Iris pigment epithelial cell (primary cell): Measurements from ENCODE around the gene PGLYRP1.

Experiments
- DNase-seq: peaks from one replicate; pipeline ENCODE4 v3.0.0-alpha.2; 2011; ENCODE audit warnings: low read depth

The PGLYRP1 gene

GRCh38 chr19:46022431-46023310, at the start of gene PGLYRP1:
PGLYRP1 (minus strand) TSS chr19:46023053; CDS start chr19:46023021, 32 bp downstream.
- DNase-seq, result no peak

GRCh38 chr19:46069806-46070341, 47.0 kb upstream of the PGLYRP1 start:
- DNase-seq, result peak; percentile 89

GRCh38 chr19:46068345-46069258, 45.7 kb upstream of the PGLYRP1 start:
- peak; percentile 90 for DNase-seq

GRCh38 chr19:46067691-46068090, 44.8 kb upstream of the PGLYRP1 start:
- no peak for DNase-seq

GRCh38 chr19:46066471-46066870, 43.6 kb upstream of the PGLYRP1 start:
- no peak for DNase-seq

GRCh38 chr19:46065486-46066071, 42.7 kb upstream of the PGLYRP1 start:
- DNase-seq, result peak; percentile 36

- DNase-seq, result no peak
These were observed 40.3 kb upstream of the PGLYRP1 start for GRCh38 chr19:46063201-46063600.

GRCh38 chr19:46060012-46060411, 37.2 kb upstream of the PGLYRP1 start:
- DNase-seq, result no peak

GRCh38 chr19:46058778-46059177, 35.9 kb upstream of the PGLYRP1 start:
- DNase-seq, result no peak

GRCh38 chr19:46056536-46056935, 33.7 kb upstream of the PGLYRP1 start:
- no peak for DNase-seq

- DNase-seq, result no peak
These were observed 30.0 kb upstream of the PGLYRP1 start for GRCh38 chr19:46052896-46053295.

- no peak for DNase-seq
These were observed 26.7 kb upstream of the PGLYRP1 start for GRCh38 chr19:46049597-46049996.

- DNase-seq, result no peak
These were observed 20.7 kb upstream of the PGLYRP1 start for GRCh38 chr19:46043519-46043918.

GRCh38 chr19:46042252-46042883, 19.5 kb upstream of the PGLYRP1 start:
- DNase-seq, result no peak

- no peak for DNase-seq
These were observed 18.2 kb upstream of the PGLYRP1 start, which contains the start of gene IGFL4 for GRCh38 chr19:46040952-46041500. IGFL4 (minus strand) TSS chr19:46041002; CDS start chr19:46040962, 40 bp downstream.

GRCh38 chr19:46040125-46040524, 17.3 kb upstream of the PGLYRP1 start:
- DNase-seq, result no peak

GRCh38 chr19:46036744-46037128, 13.9 kb upstream of the PGLYRP1 start:
- DNase-seq, result no peak

GRCh38 chr19:46035986-46036743, 13.3 kb upstream of the PGLYRP1 start:
- DNase-seq, result no peak

GRCh38 chr19:46035546-46035945, 12.7 kb upstream of the PGLYRP1 start:
- DNase-seq, result no peak

GRCh38 chr19:46033401-46033800, 10.5 kb upstream of the PGLYRP1 start:
- no peak for DNase-seq
